Skeletal muscle tissue (tissue), 4 donors: ENCODE measurements around the gene TTC7B. TPM values are rescaled to one million over a fixed set of nuclear protein-coding genes. Genes with fewer than 3 reads are reported as not detected.

ENCODE experiments used
- H3K27ac ChIP-seq: one replicate; pipeline ENCODE4 v1.7.0; 2013; ENCODE audit warnings: mild to moderate bottlenecking, low read depth, low read length, inconsistent platforms
- H3K27me3 ChIP-seq, 3 donors: one replicate each; pipeline ENCODE4 v1.7.0; 2013; ENCODE audit warnings: low read length in 3 of 3; ENCODE audit not compliant: control insufficient read depth in 3 of 3, insufficient read depth in 3 of 3
- H3K36me3 ChIP-seq, 3 donors: one replicate each; pipeline ENCODE4 v1.7.0; 2013; ENCODE audit warnings: low read length in 3 of 3; ENCODE audit not compliant: control insufficient read depth in 3 of 3, insufficient read depth in 3 of 3
- H3K4me1 ChIP-seq, 3 donors: one replicate each; pipeline ENCODE4 v1.7.0; 2013; ENCODE audit warnings: low read length in 3 of 3, mild to moderate bottlenecking in 3 of 3; ENCODE audit not compliant: control insufficient read depth in 3 of 3, insufficient read depth in 3 of 3
- H3K4me3 ChIP-seq, 3 donors: one replicate each; pipeline ENCODE4 v1.7.0; 2013; ENCODE audit warnings: low read length in 3 of 3
- H3K9ac ChIP-seq, 3 donors: one replicate each; pipeline ENCODE4 v1.7.0; 2013; ENCODE audit warnings: low read length in 3 of 3, mild to moderate bottlenecking in 3 of 3, moderate library complexity in 2 of 3, low read depth in 1 of 3
- H3K9me3 ChIP-seq, 3 donors: one replicate each; pipeline ENCODE4 v1.7.0; 2013; ENCODE audit warnings: low read length in 3 of 3; ENCODE audit not compliant: control insufficient read depth in 3 of 3
- total RNA-seq: library from RNA; depleted of rRNA; stranded (reverse); fragments of >200 nt; gene quantifications from one replicate; pipeline ENCODE4 v1.2.3, GENCODE V29; 2014
- donor health status: Osteomylitis.

TTC7B gene
- total RNA-seq, 1 donor from 2014 or later, result 5.7 TPM

GRCh38 chr14:90687680-90688079 is 128.6 kb downstream of the TTC7B start:
- no peaks in the 10 kb centered on the region for H3K27me3 ChIP-seq
- H3K9ac ChIP-seq, result no peak overlapping the region
- no peaks in the 10 kb centered on the region for H3K9me3 ChIP-seq
- peaks cover 0 to 7% (median 4%) of the 10 kb centered on the region in 3 donors for H3K36me3 ChIP-seq
- H3K27ac ChIP-seq, result no peak overlapping the region
- peaks cover 12 to 18% (median 12%) of the 10 kb centered on the region in 3 donors for H3K4me1 ChIP-seq
- H3K4me3 ChIP-seq, result no peak overlapping the region

- no peaks in the 10 kb centered on the region for H3K9me3 ChIP-seq
- H3K9ac ChIP-seq, result no peak overlapping the region
- H3K4me1 ChIP-seq, result peaks cover 0 to 23% (median 8%) of the 10 kb centered on the region in 3 donors
- no peak overlapping the region for H3K27ac ChIP-seq
- H3K36me3 ChIP-seq, result peaks cover 0 to 10% (median 1%) of the 10 kb centered on the region in 3 donors
- no peaks in the 10 kb centered on the region for H3K27me3 ChIP-seq
- H3K4me3 ChIP-seq, result no peak overlapping the region
These were observed 133.6 kb downstream of the TTC7B start for GRCh38 chr14:90682615-90683014.

- no peak overlapping the region for H3K4me3 ChIP-seq
- no peaks in the 10 kb centered on the region for H3K27me3 ChIP-seq
- H3K36me3 ChIP-seq, result peaks cover 0 to 10% (median 0%) of the 10 kb centered on the region in 3 donors
- no peak overlapping the region for H3K9ac ChIP-seq
- H3K27ac ChIP-seq, result no peak overlapping the region
- H3K9me3 ChIP-seq, result no peaks in the 10 kb centered on the region
- H3K4me1 ChIP-seq, result peaks cover under 1 to 28% (median 8%) of the 10 kb centered on the region in 3 donors
These were observed 134.3 kb downstream of the TTC7B start for GRCh38 chr14:90681929-90682328.

- Histone ChIP-seq H3K4me3 (no peak overlapping the region), H3K27ac (no peak overlapping the region), H3K4me1 (peaks cover 26 to 56% (median 26%) of the 10 kb centered on the region in 3 donors), H3K9ac (no peak overlapping the region), H3K9me3 (no peaks in the 10 kb centered on the region), H3K36me3 (peaks cover 0 to 13% (median 4%) of the 10 kb centered on the region in 3 donors), H3K27me3 (no peaks in the 10 kb centered on the region)
These were observed 137.3 kb downstream of the TTC7B start for GRCh38 chr14:90678846-90679362.

- Histone ChIP-seq H3K4me1 (peaks cover 26 to 56% (median 27%) of the 10 kb centered on the region in 3 donors), H3K27me3 (no peaks in the 10 kb centered on the region), H3K9ac (no peak overlapping the region), H3K4me3 (no peak overlapping the region), H3K36me3 (peaks cover 0 to 13% (median 4%) of the 10 kb centered on the region in 3 donors), H3K9me3 (no peaks in the 10 kb centered on the region), H3K27ac (no peak overlapping the region)
These were observed 137.8 kb downstream of the TTC7B start for GRCh38 chr14:90678420-90678819.

- no peak overlapping the region for H3K4me3 ChIP-seq
- no peaks in the 10 kb centered on the region for H3K27me3 ChIP-seq
- H3K9ac ChIP-seq, result no peak overlapping the region
- peaks cover 26 to 54% (median 27%) of the 10 kb centered on the region in 3 donors for H3K4me1 ChIP-seq
- H3K9me3 ChIP-seq, result no peaks in the 10 kb centered on the region
- peaks cover 0 to 13% (median 4%) of the 10 kb centered on the region in 3 donors for H3K36me3 ChIP-seq
- peak overlapping the region; percentile 94 for H3K27ac ChIP-seq
These were observed 138.7 kb downstream of the TTC7B start for GRCh38 chr14:90677484-90678050.

- H3K4me3 ChIP-seq, result no peak overlapping the region
- H3K36me3 ChIP-seq, result peaks cover 0 to 13% (median 4%) of the 10 kb centered on the region in 3 donors
- H3K27me3 ChIP-seq, result no peaks in the 10 kb centered on the region
- H3K9me3 ChIP-seq, result no peaks in the 10 kb centered on the region
- H3K27ac ChIP-seq, result peak overlapping the region; percentile 94
- peaks cover 24 to 54% (median 29%) of the 10 kb centered on the region in 3 donors for H3K4me1 ChIP-seq
- H3K9ac ChIP-seq, result no peak overlapping the region
These were observed 139.3 kb downstream of the TTC7B start for GRCh38 chr14:90676912-90677311.

- Histone ChIP-seq H3K27me3 (no peaks in the 10 kb centered on the region), H3K4me1 (peaks cover 27 to 54% (median 34%) of the 10 kb centered on the region in 3 donors), H3K9me3 (no peaks in the 10 kb centered on the region), H3K4me3 (no peak overlapping the region), H3K36me3 (peaks cover 0 to 13% (median 4%) of the 10 kb centered on the region in 3 donors), H3K27ac (peak overlapping the region; percentile 94), H3K9ac (no peak overlapping the region)
These were observed 139.9 kb downstream of the TTC7B start for GRCh38 chr14:90676356-90676755.

- peak overlapping the region; percentile 94 for H3K27ac ChIP-seq
- no peaks in the 10 kb centered on the region for H3K9me3 ChIP-seq
- H3K9ac ChIP-seq, result peak overlapping the region; percentile 35 to 58 (median 45)
- H3K36me3 ChIP-seq, result peaks cover 0 to 13% (median 4%) of the 10 kb centered on the region in 3 donors
- peak overlapping the region in 1 of 3 donors; percentile 23 for H3K4me3 ChIP-seq
- H3K27me3 ChIP-seq, result no peaks in the 10 kb centered on the region
- H3K4me1 ChIP-seq, result peaks cover 36 to 64% (median 43%) of the 10 kb centered on the region in 3 donors
These were observed 140.8 kb downstream of the TTC7B start for GRCh38 chr14:90675399-90675798.

GRCh38 chr14:90674716-90675115 is 141.5 kb downstream of the TTC7B start:
- Histone ChIP-seq H3K27ac (peak overlapping the region; percentile 94), H3K9ac (peak overlapping the region in 2 of 3 donors; percentile 45 to 58), H3K36me3 (peaks cover 0 to 13% (median 4%) of the 10 kb centered on the region in 3 donors), H3K9me3 (no peaks in the 10 kb centered on the region), H3K4me3 (peak overlapping the region in 1 of 3 donors; percentile 15), H3K27me3 (no peaks in the 10 kb centered on the region), H3K4me1 (peaks cover 36 to 64% (median 43%) of the 10 kb centered on the region in 3 donors)
